Measurements from ENCODE around the gene SOCS3.

- no peak for TF ChIP-seq POLR2A (IDR thresholded peaks at IDR 0.05)
- TF ChIP-seq, protein P1, sequence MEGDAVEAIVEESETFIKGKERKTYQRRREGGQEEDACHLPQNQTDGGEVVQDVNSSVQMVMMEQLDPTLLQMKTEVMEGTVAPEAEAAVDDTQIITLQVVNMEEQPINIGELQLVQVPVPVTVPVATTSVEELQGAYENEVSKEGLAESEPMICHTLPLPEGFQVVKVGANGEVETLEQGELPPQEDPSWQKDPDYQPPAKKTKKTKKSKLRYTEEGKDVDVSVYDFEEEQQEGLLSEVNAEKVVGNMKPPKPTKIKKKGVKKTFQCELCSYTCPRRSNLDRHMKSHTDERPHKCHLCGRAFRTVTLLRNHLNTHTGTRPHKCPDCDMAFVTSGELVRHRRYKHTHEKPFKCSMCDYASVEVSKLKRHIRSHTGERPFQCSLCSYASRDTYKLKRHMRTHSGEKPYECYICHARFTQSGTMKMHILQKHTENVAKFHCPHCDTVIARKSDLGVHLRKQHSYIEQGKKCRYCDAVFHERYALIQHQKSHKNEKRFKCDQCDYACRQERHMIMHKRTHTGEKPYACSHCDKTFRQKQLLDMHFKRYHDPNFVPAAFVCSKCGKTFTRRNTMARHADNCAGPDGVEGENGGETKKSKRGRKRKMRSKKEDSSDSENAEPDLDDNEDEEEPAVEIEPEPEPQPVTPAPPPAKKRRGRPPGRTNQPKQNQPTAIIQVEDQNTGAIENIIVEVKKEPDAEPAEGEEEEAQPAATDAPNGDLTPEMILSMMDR (IDR thresholded peaks at IDR 0.05): no peak
These were observed 37.5 kb downstream of the SOCS3 start for GRCh38 chr17:78322327-78322857.
